MCF 10A (cell line): Measurements from ENCODE around the gene CENPB. TPM values are rescaled to one million over a fixed set of nuclear protein-coding genes. Genes with fewer than 3 reads are reported as not detected.
A peak's percentile ranks its signal among the peaks of the same experiment; 100 is the strongest.

ENCODE experiments used
- BruUV-seq: library from RNA; stranded (reverse); fragments of 400-500 nt; replicated peaks from 2 replicates; lab custom pipeline; 2021; lab: Mats Ljungman, UMichigan
- CTCF ChIA-PET: fragments of 300-600 bp; sonication (Branson Sonifier 250); formaldehyde crosslinking; extraction: SDS; loops from one replicate; lab custom pipeline; 2021; ENCODE audit warnings: antibody characterized with exemption, inconsistent platforms; lab: Yijun Ruan, JAX
- POLR2A ChIA-PET: fragments of 300-600, 350-650 bp; sonication (Branson Sonifier 250); formaldehyde crosslinking; extraction: SDS; loops from one replicate; lab custom pipeline; 2020; ENCODE audit warnings: antibody characterized with exemption, inconsistent platforms; lab: Yijun Ruan, JAX
- DNase-seq: peaks from one replicate; pipeline ENCODE4 v3.0.0-alpha.2; 2018; ENCODE audit not compliant: unreplicated experiment
- H3K27ac Mint-ChIP-seq: one replicate; pipeline ENCODE4 v1.8.0; 2022; ENCODE audit warnings: mild to moderate bottlenecking, low read depth, mixed read lengths; ENCODE audit not compliant: unreplicated experiment
- H3K27me3 Mint-ChIP-seq: one replicate; pipeline ENCODE4 v1.8.0; 2022; ENCODE audit warnings: mixed read lengths; ENCODE audit not compliant: insufficient read depth, unreplicated experiment
- H3K36me3 Mint-ChIP-seq: one replicate; pipeline ENCODE4 v1.8.0; 2022; ENCODE audit warnings: mild to moderate bottlenecking, moderate library complexity, mixed read lengths; ENCODE audit not compliant: insufficient read depth, unreplicated experiment
- H3K4me1 Mint-ChIP-seq: one replicate; pipeline ENCODE4 v1.8.0; 2022; ENCODE audit warnings: mixed read lengths; ENCODE audit not compliant: insufficient read depth, unreplicated experiment
- H3K4me3 Mint-ChIP-seq: one replicate; pipeline ENCODE4 v1.8.0; 2022; ENCODE audit warnings: mild to moderate bottlenecking, moderate library complexity, mixed read lengths; ENCODE audit not compliant: unreplicated experiment
- H3K9me3 Mint-ChIP-seq: one replicate; pipeline ENCODE4 v1.8.0; 2022; ENCODE audit warnings: mixed read lengths; ENCODE audit not compliant: unreplicated experiment
- CTCF ChIP-seq: fragments of 200-600 bp; IDR thresholded peaks from one replicate; pipeline ENCODE4 v1.8.0; 2022; ENCODE audit warnings: antibody characterized with exemption, mild to moderate bottlenecking; ENCODE audit not compliant: unreplicated experiment
- intact Hi-C: fragments of 100-400 bp; cut with micrococcal nuclease; formaldehyde crosslinking; loops from 2 replicates; pipeline ENCODE4 v1.14.1; 2022
- total RNA-seq: library from RNA; stranded (reverse); gene quantifications from 2 replicates; pipeline ENCODE4 v1.2.3, GENCODE V29; 2022

CENPB gene
- total RNA-seq, 1 experiment from 2014 or later: 54.8 TPM

GRCh38 chr20:3798373-3798768, 11.8 kb upstream of the CENPB start:
- Mint-ChIP-seq H3K4me1 (peaks cover 38% of the 10 kb centered on the region), H3K27ac (peak overlapping the region; percentile 94), H3K36me3 (peaks cover 63% of the 10 kb centered on the region), H3K27me3 (no peaks in the 10 kb centered on the region), H3K9me3 (no peaks in the 10 kb centered on the region), H3K4me3 (peak overlapping the region; percentile 97)
- intact Hi-C loops: no loop called here
- ChIA-PET POLR2A (interaction anchor here (1.0 kb wide), 1 partner anchor 22 kb away, joined by 7 read pairs; the partner anchor contains the start of gene AP5S1), CTCF (interaction anchor here (0.6 to 3.3 kb wide), 2 partner anchors 21 to 46 kb away, joined by 3 to 25 read pairs; partner anchors contain the start of gene AP5S1)
- no TSS peak for BruUV-seq
- TF ChIP-seq CTCF: no peak
- DNase-seq: no peak

GRCh38 chr20:3797592-3798372, 11.2 kb upstream of the CENPB start:
- TF ChIP-seq CTCF: no peak
- CTCF ChIA-PET: interaction anchor here (0.6 to 1.7 kb wide), 3 partner anchors 11 to 47 kb away, joined by 3 to 8 read pairs (median 6); no protein-coding TSS in a partner anchor

GRCh38 chr20:3797226-3797545, 10.6 kb upstream of the CENPB start:
- H3K36me3 Mint-ChIP-seq: peaks cover 51% of the 10 kb centered on the region
- CTCF ChIA-PET: interaction anchor here (1.0 to 1.7 kb wide), 2 partner anchors 10 to 21 kb away, joined by 6 to 8 read pairs; no protein-coding TSS in a partner anchor
- peak overlapping the region; percentile 94 for H3K27ac Mint-ChIP-seq
- peak; percentile 41 for DNase-seq
- no peaks in the 10 kb centered on the region for H3K9me3 Mint-ChIP-seq
- intact Hi-C loops: loop anchor here (1.0 kb wide), 1 partner anchor 14 kb away; no protein-coding TSS in a partner anchor
- BruUV-seq: TSS peak; percentile 41
- H3K4me1 Mint-ChIP-seq: peaks cover 26% of the 10 kb centered on the region
- POLR2A ChIA-PET: interaction anchor here (0.6 to 3.2 kb wide), 4 partner anchors 21 to 250 kb away, joined by 3 to 36 read pairs (median 4); partner anchors contain the start of gene AP5S1
- peak overlapping the region; percentile 97 for H3K4me3 Mint-ChIP-seq
- no peaks in the 10 kb centered on the region for H3K27me3 Mint-ChIP-seq
- no peak for TF ChIP-seq CTCF

More at GRCh38 chr20:3797592-3798372, 11.2 kb upstream of the CENPB start:
- DNase-seq: peak; percentile 85
- peaks cover 32% of the 10 kb centered on the region for H3K4me1 Mint-ChIP-seq
- no peaks in the 10 kb centered on the region for H3K27me3 Mint-ChIP-seq
- H3K4me3 Mint-ChIP-seq: peak overlapping the region; percentile 97
- POLR2A ChIA-PET: interaction anchor here (0.6 to 3.2 kb wide), 4 partner anchors 20 to 48 kb away, joined by 3 to 36 read pairs (median 6); partner anchors contain the start of gene AP5S1
- no TSS peak for BruUV-seq
- H3K27ac Mint-ChIP-seq: peak overlapping the region; percentile 94
- H3K36me3 Mint-ChIP-seq: peaks cover 57% of the 10 kb centered on the region
- intact Hi-C loops: loop anchor here (1.0 kb wide), 1 partner anchor 14 kb away; no protein-coding TSS in a partner anchor
- H3K9me3 Mint-ChIP-seq: no peaks in the 10 kb centered on the region
